ENCODE measurements around the gene TCOF1. TPM values are rescaled to one million over a fixed set of nuclear protein-coding genes. Genes with fewer than 3 reads are reported as not detected.

TCOF1 gene
- total RNA-seq, 2 experiments from 2014 or later = 91.3 to 95.0 TPM

GRCh38 chr5:150397146-150397781 is 39.8 kb downstream of the TCOF1 start:
- Mint-ChIP-seq H3K4me3 (no peak overlapping the region), H3K4me1 (ENCODE audit: low read depth) (no peaks in the 10 kb centered on the region), H3K36me3 (peaks cover 48% of the 10 kb centered on the region), H3K27me3 (no peaks in the 10 kb centered on the region), H3K27ac (no peak overlapping the region), H3K9me3 (no peaks in the 10 kb centered on the region)
- no peak for DNase-seq
- CTCF ChIA-PET = interaction anchor here (0.7 to 3.9 kb wide), 7 partner anchors 14 to 52 kb away, joined by 3 to 28 read pairs (median 6); partner anchors contain the start of genes CD74 and RPS14
- POLR2A ChIA-PET = interaction anchor here (1.2 kb wide), 1 partner anchor 14 kb away, joined by 3 read pairs; no protein-coding TSS in a partner anchor
- intact Hi-C loops (cut with micrococcal nuclease) = no loop called here

- H3K27me3 Mint-ChIP-seq = no peaks in the 10 kb centered on the region
- no peak overlapping the region for H3K27ac Mint-ChIP-seq
- peaks cover 48% of the 10 kb centered on the region for H3K36me3 Mint-ChIP-seq
- H3K9me3 Mint-ChIP-seq = no peaks in the 10 kb centered on the region
- no peak for DNase-seq
- intact Hi-C loops (cut with micrococcal nuclease) = loop anchor here (1.0 kb wide), 1 partner anchor 38 kb away; no protein-coding TSS in a partner anchor
- H3K4me1 Mint-ChIP-seq (ENCODE audit: low read depth) = no peaks in the 10 kb centered on the region
- POLR2A ChIA-PET = interaction anchor here (0.8 to 1.2 kb wide), 2 partner anchors 13 to 38 kb away, joined by 3 to 4 read pairs; no protein-coding TSS in a partner anchor
- CTCF ChIA-PET = interaction anchor here (0.7 to 3.9 kb wide), 12 partner anchors 13 to 52 kb away, joined by 3 to 28 read pairs (median 6); partner anchors contain the start of genes CD74 and RPS14
- H3K4me3 Mint-ChIP-seq = no peak overlapping the region
Measured at GRCh38 chr5:150397782-150398721, 40.6 kb downstream of the TCOF1 start.

GRCh38 chr5:150398722-150399523 is 41.4 kb downstream of the TCOF1 start:
- H3K9me3 Mint-ChIP-seq = no peaks in the 10 kb centered on the region
- no peak for DNase-seq
- POLR2A ChIA-PET = interaction anchor here (0.8 to 1.1 kb wide), 3 partner anchors 8 to 37 kb away, joined by 3 to 5 read pairs (median 4); partner anchors contain the start of gene CD74
- intact Hi-C loops (cut with micrococcal nuclease) = loop anchor here (1.0 kb wide), 1 partner anchor 37 kb away; no protein-coding TSS in a partner anchor
- peaks cover 46% of the 10 kb centered on the region for H3K36me3 Mint-ChIP-seq
- H3K27ac Mint-ChIP-seq = no peak overlapping the region
- CTCF ChIA-PET = interaction anchor here (1.1 to 3.9 kb wide), 11 partner anchors 12 to 51 kb away, joined by 3 to 28 read pairs (median 6); partner anchors contain the start of genes CD74 and RPS14
- H3K27me3 Mint-ChIP-seq = no peaks in the 10 kb centered on the region
- no peaks in the 10 kb centered on the region for H3K4me1 Mint-ChIP-seq (ENCODE audit: low read depth)
- no peak overlapping the region for H3K4me3 Mint-ChIP-seq

- intact Hi-C loops (cut with micrococcal nuclease) = no loop called here
Measured at GRCh38 chr5:150399524-150400211, 42.2 kb downstream of the TCOF1 start.

GRCh38 chr5:150400316-150401075 is 43.0 kb downstream of the TCOF1 start:
- no peaks in the 10 kb centered on the region for H3K27me3 Mint-ChIP-seq
- ChIA-PET POLR2A (interaction anchor here (1.0 to 1.5 kb wide), 3 partner anchors 12 to 36 kb away, joined by 3 to 5 read pairs (median 4); partner anchors contain the start of gene CD74), CTCF (interaction anchor here (2.7 to 3.9 kb wide), 2 partner anchors 13 to 35 kb away, joined by 13 to 28 read pairs; partner anchors contain the start of gene CD74)
- intact Hi-C loops (cut with micrococcal nuclease) = no loop called here
- no peaks in the 10 kb centered on the region for H3K4me1 Mint-ChIP-seq (ENCODE audit: low read depth)
- no peaks in the 10 kb centered on the region for H3K9me3 Mint-ChIP-seq
- no peak for DNase-seq
- no peak overlapping the region for H3K4me3 Mint-ChIP-seq
- H3K27ac Mint-ChIP-seq = peak overlapping the region; percentile 56
- H3K36me3 Mint-ChIP-seq = peaks cover 47% of the 10 kb centered on the region

More at GRCh38 chr5:150399524-150400211, 42.2 kb downstream of the TCOF1 start:
- Mint-ChIP-seq H3K27me3 (no peaks in the 10 kb centered on the region), H3K9me3 (no peaks in the 10 kb centered on the region), H3K36me3 (peaks cover 47% of the 10 kb centered on the region), H3K4me1 (ENCODE audit: low read depth) (no peaks in the 10 kb centered on the region), H3K4me3 (no peak overlapping the region), H3K27ac (no peak overlapping the region)
- ChIA-PET CTCF (interaction anchor here (1.2 to 3.9 kb wide), 7 partner anchors 11 to 36 kb away, joined by 4 to 28 read pairs (median 10); partner anchors contain the start of gene CD74), POLR2A (interaction anchor here (1.0 to 1.1 kb wide), 2 partner anchors 9 to 12 kb away, joined by 3 to 5 read pairs; partner anchors contain the start of gene CD74)
- DNase-seq = no peak

GRCh38 chr5:150401076-150401375 is 43.5 kb downstream of the TCOF1 start:
- DNase-seq = no peak
- Mint-ChIP-seq H3K36me3 (peaks cover 47% of the 10 kb centered on the region), H3K4me3 (no peak overlapping the region), H3K27me3 (no peaks in the 10 kb centered on the region), H3K9me3 (no peaks in the 10 kb centered on the region), H3K4me1 (ENCODE audit: low read depth) (no peaks in the 10 kb centered on the region), H3K27ac (peak overlapping the region; percentile 56)
- intact Hi-C loops (cut with micrococcal nuclease) = no loop called here
- POLR2A ChIA-PET = interaction anchor here (1.0 to 1.7 kb wide), 4 partner anchors 9 to 35 kb away, joined by 3 to 6 read pairs (median 4); partner anchors contain the start of gene CD74
- CTCF ChIA-PET = interaction anchor here (2.7 kb wide), 1 partner anchor 13 kb away, joined by 13 read pairs; the partner anchor contains the start of gene CD74

- intact Hi-C loops (cut with micrococcal nuclease) = no loop called here
- no peak for DNase-seq
- ChIA-PET POLR2A (interaction anchor here (0.6 to 1.7 kb wide), 5 partner anchors 9 to 925 kb away, joined by 3 to 6 read pairs (median 4); partner anchors contain the start of gene CD74), CTCF (no interaction called here)
- Mint-ChIP-seq H3K4me1 (ENCODE audit: low read depth) (no peaks in the 10 kb centered on the region), H3K36me3 (peaks cover 43% of the 10 kb centered on the region), H3K27me3 (no peaks in the 10 kb centered on the region), H3K9me3 (no peaks in the 10 kb centered on the region), H3K4me3 (no peak overlapping the region), H3K27ac (peak overlapping the region; percentile 56)
Measured at GRCh38 chr5:150401376-150402228, 44.1 kb downstream of the TCOF1 start.

- no peaks in the 10 kb centered on the region for H3K27me3 Mint-ChIP-seq
- intact Hi-C loops (cut with micrococcal nuclease) = no loop called here
- ChIA-PET CTCF (interaction anchor here (1.5 kb wide), 1 partner anchor 34 kb away, joined by 4 read pairs; no protein-coding TSS in a partner anchor), POLR2A (interaction anchor here (0.6 to 1.7 kb wide), 3 partner anchors 8 to 925 kb away, joined by 3 to 6 read pairs (median 4); no protein-coding TSS in a partner anchor)
- H3K9me3 Mint-ChIP-seq = no peaks in the 10 kb centered on the region
- no peak overlapping the region for H3K4me3 Mint-ChIP-seq
- no peak overlapping the region for H3K27ac Mint-ChIP-seq
- H3K4me1 Mint-ChIP-seq (ENCODE audit: low read depth) = no peaks in the 10 kb centered on the region
- peaks cover 45% of the 10 kb centered on the region for H3K36me3 Mint-ChIP-seq
- no peak for DNase-seq
Measured at GRCh38 chr5:150402229-150402773, 44.8 kb downstream of the TCOF1 start.

GRCh38 chr5:150402901-150403342 is 45.4 kb downstream of the TCOF1 start:
- H3K27ac Mint-ChIP-seq = no peak overlapping the region

More at GRCh38 chr5:150402901-150403342, 45.4 kb downstream of the TCOF1 start:
- H3K9me3 Mint-ChIP-seq = no peaks in the 10 kb centered on the region
- no peaks in the 10 kb centered on the region for H3K4me1 Mint-ChIP-seq (ENCODE audit: low read depth)
- ChIA-PET POLR2A (interaction anchor here (1.7 kb wide), 1 partner anchor 8 kb away, joined by 6 read pairs; no protein-coding TSS in a partner anchor), CTCF (interaction anchor here (1.5 kb wide), 1 partner anchor 33 kb away, joined by 4 read pairs; no protein-coding TSS in a partner anchor)
- peaks cover 44% of the 10 kb centered on the region for H3K36me3 Mint-ChIP-seq
- intact Hi-C loops (cut with micrococcal nuclease) = no loop called here
- no peak for DNase-seq
- H3K4me3 Mint-ChIP-seq = no peak overlapping the region
- no peaks in the 10 kb centered on the region for H3K27me3 Mint-ChIP-seq
